Mesendoderm (in vitro differentiated cells): ENCODE results near the gene GOLGA3.

Experiments used
- DNase-seq: peaks from one replicate; pipeline ENCODE4 v3.0.0; 2013
- H2AK5ac ChIP-seq: 2 replicates; pipeline ENCODE4 v1.6.1; 2013; ENCODE audit warnings: low read length, inconsistent platforms
- H2BK120ac ChIP-seq: 2 replicates; pipeline ENCODE4 v1.6.1; 2013; ENCODE audit warnings: low read depth, mild to moderate bottlenecking, low read length, moderate library complexity, mixed read lengths
- H2BK15ac ChIP-seq: replicated peaks from 2 replicates; pipeline ENCODE4 v1.6.1; 2013; ENCODE audit warnings: low read depth, mild to moderate bottlenecking, moderate library complexity
- H2BK5ac ChIP-seq: 2 replicates; pipeline ENCODE4 v1.6.1; 2013; ENCODE audit warnings: low read length, inconsistent platforms
- H3K18ac ChIP-seq: 2 replicates; pipeline ENCODE4 v1.6.1; 2013; ENCODE audit warnings: mild to moderate bottlenecking, low read length, mixed read lengths
- H3K23ac ChIP-seq: one replicate; pipeline ENCODE4 v1.6.1; 2013; ENCODE audit warnings: low read length
- H3K27ac ChIP-seq: 2 replicates; pipeline ENCODE4 v1.5.1; 2013; ENCODE audit warnings: low read depth, mild to moderate bottlenecking, inconsistent platforms, low read length, moderate library complexity
- H3K27me3 ChIP-seq: 2 replicates; pipeline ENCODE4 v1.6.1; 2013; ENCODE audit warnings: low read length, control low read depth, mild to moderate bottlenecking, inconsistent platforms; ENCODE audit not compliant: insufficient read depth, poor library complexity
- H3K36me3 ChIP-seq: 2 replicates; pipeline ENCODE4 v1.6.1; 2013; ENCODE audit warnings: low read length, inconsistent platforms; ENCODE audit not compliant: control insufficient read depth, insufficient read depth
- H3K4ac ChIP-seq: one replicate; pipeline ENCODE4 v1.6.1; 2013; ENCODE audit warnings: low read depth, mild to moderate bottlenecking, low read length, moderate library complexity
- H3K4me1 ChIP-seq: 2 replicates; pipeline ENCODE4 v1.6.1; 2013; ENCODE audit warnings: low read depth, low read length, inconsistent platforms; ENCODE audit not compliant: control insufficient read depth
- H3K4me2 ChIP-seq: 2 replicates; pipeline ENCODE4 v1.6.1; 2013; ENCODE audit warnings: low read length
- H3K4me3 ChIP-seq: 2 replicates; pipeline ENCODE4 v1.5.1; 2013; ENCODE audit warnings: mild to moderate bottlenecking, low read length
- H3K56ac ChIP-seq: one replicate; pipeline ENCODE4 v1.6.1; 2013; ENCODE audit warnings: low read length
- H3K79me1 ChIP-seq: 2 replicates; pipeline ENCODE4 v1.6.1; 2013; ENCODE audit warnings: low read length, inconsistent platforms
- H3K79me2 ChIP-seq: 2 replicates; pipeline ENCODE4 v1.6.1; 2013; ENCODE audit warnings: mild to moderate bottlenecking, low read length; ENCODE audit not compliant: control insufficient read depth, insufficient read depth
- H3K9ac ChIP-seq: 2 replicates; pipeline ENCODE4 v1.6.1; 2013; ENCODE audit warnings: low read length, inconsistent platforms
- H4K5ac ChIP-seq: one replicate; pipeline ENCODE4 v1.6.1; 2013; ENCODE audit warnings: low read length
- H4K8ac ChIP-seq: one replicate; pipeline ENCODE4 v1.6.1; 2013; ENCODE audit warnings: low read depth, mild to moderate bottlenecking, control low read depth, low read length, moderate library complexity
- WGBS: extraction: QIAGEN DNeasy Blood & Tissue Kit; methylation state at CpG from one replicate; pipeline ENCODE4 v1.1.7; 2013; ENCODE audit warnings: low lambda C conversion rate, missing lambda C conversion rate; ENCODE audit not compliant: insufficient coverage; ENCODE audit errors: extremely low coverage; 5-methylcytosine and 5-hydroxymethylcytosine counted together

GOLGA3 gene

GRCh38 chr12:132734206-132734605, 94.5 kb downstream of the GOLGA3 start:
- no peak overlapping the region for H3K4me2 ChIP-seq
- H3K79me2 ChIP-seq = no peaks in the 10 kb centered on the region
- H3K4me3 ChIP-seq = no peak overlapping the region
- H3K36me3 ChIP-seq = peaks cover 30% of the 10 kb centered on the region
- no peak overlapping the region for H2BK120ac ChIP-seq
- no peak overlapping the region for H3K27ac ChIP-seq
- H3K23ac ChIP-seq = no peak overlapping the region
- no peak overlapping the region for H4K8ac ChIP-seq
- no CpG with 5 or more reads among the region's 10 CpGs for WGBS
- no peaks in the 10 kb centered on the region for H3K79me1 ChIP-seq
- no peak overlapping the region for H3K9ac ChIP-seq
- H3K4ac ChIP-seq = no peak overlapping the region
- no peak overlapping the region for H2AK5ac ChIP-seq
- no peak overlapping the region for H3K18ac ChIP-seq
- no peak overlapping the region for H3K56ac ChIP-seq
- no peak overlapping the region for H2BK5ac ChIP-seq
- DNase-seq = no peak
- no peaks in the 10 kb centered on the region for H3K27me3 ChIP-seq
- no peak overlapping the region for H2BK15ac ChIP-seq
- no peak overlapping the region for H4K5ac ChIP-seq
- H3K4me1 ChIP-seq = no peaks in the 10 kb centered on the region

GRCh38 chr12:132731574-132731973, 97.1 kb downstream of the GOLGA3 start:
- DNase-seq = no peak
- H3K23ac ChIP-seq = no peak overlapping the region
- H2BK120ac ChIP-seq = no peak overlapping the region
- no peak overlapping the region for H3K27ac ChIP-seq
- WGBS = no CpG with 5 or more reads among the region's 17 CpGs
- no peak overlapping the region for H3K9ac ChIP-seq
- no peaks in the 10 kb centered on the region for H3K27me3 ChIP-seq
- no peak overlapping the region for H4K8ac ChIP-seq
- H2AK5ac ChIP-seq = no peak overlapping the region
- H3K4me3 ChIP-seq = no peak overlapping the region
- peaks cover 36% of the 10 kb centered on the region for H3K36me3 ChIP-seq
- no peak overlapping the region for H3K18ac ChIP-seq
- no peak overlapping the region for H2BK15ac ChIP-seq
- H3K56ac ChIP-seq = no peak overlapping the region
- no peaks in the 10 kb centered on the region for H3K4me1 ChIP-seq
- no peak overlapping the region for H3K4me2 ChIP-seq
- H3K4ac ChIP-seq = no peak overlapping the region
- H4K5ac ChIP-seq = no peak overlapping the region
- H3K79me1 ChIP-seq = no peaks in the 10 kb centered on the region
- H3K79me2 ChIP-seq = no peaks in the 10 kb centered on the region
- no peak overlapping the region for H2BK5ac ChIP-seq

- Histone ChIP-seq H4K8ac (no peak overlapping the region), H3K18ac (no peak overlapping the region), H3K79me2 (no peaks in the 10 kb centered on the region), H3K23ac (no peak overlapping the region), H3K27ac (no peak overlapping the region), H3K79me1 (no peaks in the 10 kb centered on the region), H3K27me3 (no peaks in the 10 kb centered on the region), H3K9ac (no peak overlapping the region), H4K5ac (no peak overlapping the region), H3K56ac (no peak overlapping the region), H2BK120ac (no peak overlapping the region), H3K4me3 (no peak overlapping the region), H2BK5ac (no peak overlapping the region), H3K4me1 (no peaks in the 10 kb centered on the region), H3K4ac (no peak overlapping the region), H2BK15ac (no peak overlapping the region), H3K4me2 (no peak overlapping the region), H2AK5ac (no peak overlapping the region), H3K36me3 (peaks cover 36% of the 10 kb centered on the region)
- no peak for DNase-seq
- WGBS = no CpG with 5 or more reads among the region's 11 CpGs
These were observed 98.3 kb downstream of the GOLGA3 start for GRCh38 chr12:132730353-132730752.

GRCh38 chr12:132729541-132730320, 98.9 kb downstream of the GOLGA3 start:
- Histone ChIP-seq H4K5ac (no peak overlapping the region), H2BK5ac (no peak overlapping the region), H3K9ac (no peak overlapping the region), H3K36me3 (peaks cover 35% of the 10 kb centered on the region), H3K79me2 (no peaks in the 10 kb centered on the region), H2BK15ac (no peak overlapping the region), H3K56ac (no peak overlapping the region), H3K4me3 (no peak overlapping the region), H3K4ac (no peak overlapping the region), H3K4me1 (no peaks in the 10 kb centered on the region), H4K8ac (no peak overlapping the region), H2BK120ac (no peak overlapping the region), H3K23ac (no peak overlapping the region), H3K27me3 (no peaks in the 10 kb centered on the region), H3K79me1 (no peaks in the 10 kb centered on the region), H3K18ac (no peak overlapping the region), H2AK5ac (no peak overlapping the region), H3K27ac (no peak overlapping the region), H3K4me2 (no peak overlapping the region)
- WGBS = no CpG with 5 or more reads among the region's 24 CpGs
- no peak for DNase-seq

DNA sequence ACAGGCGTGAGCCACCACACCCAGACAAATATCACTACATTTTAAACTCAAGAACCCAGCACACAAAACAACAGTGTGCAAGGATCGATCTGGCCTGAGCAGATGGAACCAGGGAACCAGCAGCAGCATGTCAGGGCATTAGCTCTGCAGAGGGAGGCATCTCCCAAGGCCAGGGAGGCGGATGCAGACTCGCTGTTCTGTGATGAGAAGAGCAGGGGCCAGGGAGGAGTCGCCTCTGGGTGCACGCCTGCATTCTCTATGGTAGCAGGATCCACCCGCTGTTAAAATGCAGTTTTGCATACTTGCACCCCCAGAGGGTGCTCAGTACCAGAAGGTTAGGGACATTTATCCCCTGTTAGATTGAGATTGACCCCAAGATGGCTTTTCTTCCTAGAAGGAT, 100.2 kb downstream of the GOLGA3 start:
- H2AK5ac ChIP-seq = no peak overlapping the region
- H2BK120ac ChIP-seq = no peak overlapping the region
- no CpG with 5 or more reads among the region's 7 CpGs for WGBS
- no peaks in the 10 kb centered on the region for H3K79me1 ChIP-seq
- no peak overlapping the region for H4K8ac ChIP-seq
- no peaks in the 10 kb centered on the region for H3K4me1 ChIP-seq
- no peak overlapping the region for H3K4me3 ChIP-seq
- no peak overlapping the region for H2BK5ac ChIP-seq
- no peak for DNase-seq
- no peaks in the 10 kb centered on the region for H3K27me3 ChIP-seq
- no peak overlapping the region for H3K9ac ChIP-seq
- no peak overlapping the region for H3K27ac ChIP-seq
- no peak overlapping the region for H2BK15ac ChIP-seq
- H3K79me2 ChIP-seq = no peaks in the 10 kb centered on the region
- peaks cover 35% of the 10 kb centered on the region for H3K36me3 ChIP-seq
- H3K23ac ChIP-seq = no peak overlapping the region
- no peak overlapping the region for H3K18ac ChIP-seq
- no peak overlapping the region for H3K56ac ChIP-seq
- H3K4ac ChIP-seq = no peak overlapping the region
- H4K5ac ChIP-seq = no peak overlapping the region
- H3K4me2 ChIP-seq = no peak overlapping the region
